Muscle layer of colon (tissue), 2 donors: ENCODE results near the gene DOCK3.
"Not testable (repeated sequence)": the region's sequence is repeated elsewhere in the genome, so short reads cannot be mapped to it uniquely, and the experiment has no call there.

Experiments used
- H3K27ac ChIP-seq: one replicate; pipeline ENCODE4 v1.7.0; 2013; ENCODE audit warnings: low read depth, mild to moderate bottlenecking, low read length, moderate library complexity
- H3K27me3 ChIP-seq, 2 donors: one replicate each; pipeline ENCODE4 v1.7.0; 2013; ENCODE audit warnings: low read length in 2 of 2, mild to moderate bottlenecking in 2 of 2; ENCODE audit not compliant: insufficient read depth in 2 of 2, control insufficient read depth in 1 of 2
- H3K36me3 ChIP-seq: one replicate; pipeline ENCODE4 v1.7.0; 2013; ENCODE audit warnings: mild to moderate bottlenecking, low read length; ENCODE audit not compliant: insufficient read depth
- H3K4me1 ChIP-seq: one replicate; pipeline ENCODE4 v1.7.0; 2013; ENCODE audit warnings: mild to moderate bottlenecking, low read length; ENCODE audit not compliant: insufficient read depth
- H3K4me3 ChIP-seq, 2 donors: one replicate each; pipeline ENCODE4 v1.7.0; 2013; ENCODE audit warnings: low read length in 2 of 2, low read depth in 1 of 2, mild to moderate bottlenecking in 1 of 2, moderate library complexity in 1 of 2
- H3K9ac ChIP-seq: one replicate; pipeline ENCODE4 v1.7.0; 2013; ENCODE audit warnings: low read length
- H3K9me3 ChIP-seq: one replicate; pipeline ENCODE4 v1.7.0; 2013; ENCODE audit warnings: mild to moderate bottlenecking, low read length
- donor health status: abdominal sarcoma.
- donor health status: Adenocarcinoma of cecum.

DOCK3 gene

DNA sequence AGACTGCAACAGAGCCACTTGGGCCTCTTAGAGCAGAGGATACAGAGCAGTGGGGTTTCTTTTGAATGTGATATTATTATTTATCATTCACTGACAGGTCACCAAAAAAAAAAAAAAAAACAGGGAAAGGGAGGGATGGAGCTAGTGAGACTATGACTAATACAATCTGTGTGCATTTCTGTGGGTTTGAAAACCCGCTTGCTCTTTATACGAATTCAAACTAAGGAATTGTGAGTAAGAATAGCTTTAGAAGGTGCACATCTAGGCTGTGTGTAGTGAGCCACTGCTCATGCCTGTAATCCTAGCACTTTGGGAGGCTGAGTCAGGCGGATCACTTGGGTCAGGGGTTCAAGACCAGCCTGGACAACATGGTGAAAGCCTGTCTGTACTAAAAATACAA, 523.8 kb downstream of the DOCK3 start:
- Histone ChIP-seq H3K9me3 (no peaks in the 10 kb centered on the region), H3K27me3 (no peaks in the 10 kb centered on the region), H3K4me1 (no peaks in the 10 kb centered on the region), H3K4me3 (no peak overlapping the region), H3K9ac (no peak overlapping the region), H3K36me3 (no peaks in the 10 kb centered on the region), H3K27ac (no peak overlapping the region)

DNA sequence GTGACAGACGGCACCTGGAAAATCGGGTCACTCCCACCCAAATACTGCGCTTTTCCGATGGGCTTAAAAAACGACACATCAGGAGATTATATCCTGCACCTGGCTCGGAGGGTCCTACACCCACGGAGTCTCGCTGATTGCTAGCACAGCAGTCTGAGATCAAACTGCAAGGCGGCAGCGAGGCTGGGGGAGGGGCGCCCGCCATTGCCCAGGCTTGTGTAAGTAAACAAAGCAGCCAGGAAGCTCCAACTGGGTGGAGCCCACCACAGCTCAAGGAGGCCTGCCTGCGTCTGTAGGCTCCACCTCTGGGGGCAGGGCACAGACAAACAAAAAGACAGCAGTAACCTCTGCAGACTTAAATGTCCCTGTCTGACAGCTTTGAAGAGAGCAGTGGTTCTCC, 524.6 kb downstream of the DOCK3 start:
- not testable (repeated sequence) for H3K4me3 ChIP-seq, H3K4me1 ChIP-seq, H3K9ac ChIP-seq, H3K27ac ChIP-seq, H3K36me3 ChIP-seq, H3K9me3 ChIP-seq, H3K27me3 ChIP-seq

DNA sequence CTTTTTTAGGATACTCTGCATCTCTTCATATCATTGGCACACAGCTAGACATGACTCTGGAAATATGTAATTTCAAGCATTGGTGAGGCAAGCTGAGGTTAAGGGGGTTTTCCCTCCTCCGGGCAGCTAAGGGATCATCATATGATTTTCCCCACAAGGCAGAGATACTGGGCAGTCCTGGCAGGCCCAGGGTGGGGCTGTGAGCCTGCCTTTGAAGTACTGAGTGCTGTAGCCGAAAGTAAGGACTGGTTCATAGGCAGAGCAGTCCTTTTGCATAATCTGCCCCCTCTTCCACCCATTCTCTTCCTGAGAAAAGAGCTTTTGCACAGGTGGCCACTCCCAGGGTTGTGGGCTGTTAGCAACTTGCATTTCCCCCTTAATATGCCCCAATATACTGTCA, 541.6 kb downstream of the DOCK3 start:
- Histone ChIP-seq H3K27me3 (no peaks in the 10 kb centered on the region), H3K9me3 (no peaks in the 10 kb centered on the region), H3K27ac (no peak overlapping the region), H3K36me3 (no peaks in the 10 kb centered on the region), H3K9ac (no peak overlapping the region), H3K4me1 (no peaks in the 10 kb centered on the region), H3K4me3 (no peak overlapping the region)

DNA sequence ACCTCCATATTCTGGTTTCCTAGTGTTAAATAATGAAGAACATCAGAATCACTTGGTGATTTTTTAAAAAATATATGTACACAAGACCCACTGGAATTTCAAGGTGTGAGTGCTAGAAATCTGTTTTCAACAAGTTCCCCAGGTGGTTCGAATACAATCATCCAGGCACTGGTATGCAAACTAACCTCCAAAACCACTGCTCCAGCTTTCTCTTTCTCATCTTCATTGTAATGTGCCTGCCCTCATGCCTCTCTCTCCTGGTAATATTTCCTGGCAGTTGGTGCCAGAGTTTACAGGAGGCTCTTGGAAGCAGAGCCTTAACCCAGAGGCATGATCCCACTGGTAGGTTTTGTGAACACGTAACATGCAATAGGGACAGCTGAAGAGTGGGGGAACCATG, 547.2 kb downstream of the DOCK3 start:
- no peaks in the 10 kb centered on the region for H3K9me3 ChIP-seq
- H3K4me1 ChIP-seq, result no peaks in the 10 kb centered on the region
- H3K9ac ChIP-seq, result no peak overlapping the region
- no peaks in the 10 kb centered on the region for H3K27me3 ChIP-seq
- no peaks in the 10 kb centered on the region for H3K36me3 ChIP-seq
- H3K4me3 ChIP-seq, result no peak overlapping the region
- no peak overlapping the region for H3K27ac ChIP-seq

DNA sequence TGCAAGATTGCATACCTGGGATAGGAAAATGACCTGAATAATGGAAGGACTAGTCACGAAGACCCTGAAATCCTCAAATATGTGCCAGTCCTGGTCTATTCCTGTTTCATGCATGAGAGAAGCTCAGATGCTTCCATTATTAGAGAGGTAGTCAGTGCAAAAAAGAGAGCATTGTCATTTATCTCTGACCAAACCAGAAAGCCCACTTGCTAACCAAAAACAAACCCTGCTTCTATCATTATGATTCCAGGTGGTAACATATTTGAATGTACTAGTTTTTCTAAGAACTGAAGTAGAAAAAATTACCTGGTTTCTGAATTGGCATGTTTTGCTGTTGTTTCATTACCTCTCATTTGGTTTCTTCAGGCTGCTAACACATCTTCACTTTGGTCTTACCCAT, 549.6 kb downstream of the DOCK3 start:
- no peaks in the 10 kb centered on the region for H3K36me3 ChIP-seq
- no peaks in the 10 kb centered on the region for H3K27me3 ChIP-seq
- H3K9me3 ChIP-seq, result no peaks in the 10 kb centered on the region
- H3K27ac ChIP-seq, result no peak overlapping the region
- H3K4me3 ChIP-seq, result no peak overlapping the region
- H3K4me1 ChIP-seq, result no peaks in the 10 kb centered on the region
- no peak overlapping the region for H3K9ac ChIP-seq

DNA sequence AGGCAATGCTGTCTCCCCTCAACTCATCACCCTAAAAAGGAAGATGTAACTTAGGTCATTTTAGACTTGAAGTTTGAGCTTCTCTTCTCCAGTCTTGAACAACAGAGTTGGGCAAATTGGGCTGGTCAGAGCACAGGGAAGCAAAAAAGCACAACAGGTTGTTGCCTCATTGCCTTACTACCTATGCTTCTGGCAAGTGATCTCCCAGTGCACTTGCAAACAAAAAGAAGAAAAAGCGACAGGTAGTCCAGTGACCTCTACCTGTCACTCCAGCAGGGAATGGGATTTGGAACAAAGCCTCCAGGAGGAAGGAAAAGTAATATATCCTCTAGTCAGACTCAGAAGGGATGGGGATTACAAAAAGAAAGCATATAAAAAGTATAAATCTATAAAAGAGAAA, 550.1 kb downstream of the DOCK3 start:
- no peak overlapping the region for H3K9ac ChIP-seq
- no peaks in the 10 kb centered on the region for H3K4me1 ChIP-seq
- H3K36me3 ChIP-seq, result no peaks in the 10 kb centered on the region
- H3K27me3 ChIP-seq, result no peaks in the 10 kb centered on the region
- no peak overlapping the region for H3K4me3 ChIP-seq
- H3K27ac ChIP-seq, result no peak overlapping the region
- no peaks in the 10 kb centered on the region for H3K9me3 ChIP-seq

DNA sequence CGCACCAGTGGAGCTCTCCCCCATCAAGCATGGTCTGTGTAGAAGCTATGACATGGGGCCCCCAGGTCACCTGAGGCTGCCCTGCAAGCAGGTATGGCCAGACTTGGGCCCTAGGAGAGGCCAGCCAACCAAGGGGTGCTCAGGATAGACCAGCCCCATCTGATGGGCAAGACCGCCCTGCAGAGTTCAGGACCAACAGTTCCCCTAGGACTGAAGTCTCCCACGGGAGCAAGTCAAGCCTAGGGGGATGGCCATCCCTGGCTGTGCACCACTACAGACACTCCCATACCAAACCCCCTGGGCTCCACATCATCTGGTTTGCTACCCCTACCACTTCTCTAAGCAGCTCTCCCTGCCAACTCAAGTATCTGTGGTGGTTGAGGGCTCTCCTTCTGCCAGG, 568.2 kb downstream of the DOCK3 start:
- no peak overlapping the region for H3K4me3 ChIP-seq
- no peaks in the 10 kb centered on the region for H3K27me3 ChIP-seq
- no peaks in the 10 kb centered on the region for H3K4me1 ChIP-seq
- no peak overlapping the region for H3K27ac ChIP-seq
- H3K9me3 ChIP-seq, result no peaks in the 10 kb centered on the region
- H3K9ac ChIP-seq, result no peak overlapping the region
- H3K36me3 ChIP-seq, result no peaks in the 10 kb centered on the region

DNA sequence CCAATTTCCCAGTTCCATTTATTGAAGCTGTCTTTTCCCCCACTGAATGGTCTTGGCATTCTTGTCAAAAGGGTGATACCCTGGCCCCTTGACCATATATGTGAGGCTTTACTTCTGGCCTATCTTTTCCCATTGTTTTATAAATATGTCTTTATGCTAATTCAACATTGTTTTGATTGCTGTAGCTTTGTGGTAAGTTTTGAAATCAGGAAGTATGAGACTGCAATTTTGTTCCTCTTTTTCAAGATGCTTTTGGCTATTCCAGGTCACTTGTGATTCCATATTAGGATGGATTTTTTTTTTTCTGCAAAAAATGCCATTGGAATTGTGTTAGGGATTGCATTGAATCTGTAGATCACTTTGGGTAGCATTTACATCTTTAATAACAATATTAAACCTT, 569.2 kb downstream of the DOCK3 start:
- Histone ChIP-seq H3K27ac (no peak overlapping the region), H3K9me3 (no peaks in the 10 kb centered on the region), H3K9ac (no peak overlapping the region), H3K27me3 (no peaks in the 10 kb centered on the region), H3K4me3 (no peak overlapping the region), H3K36me3 (no peaks in the 10 kb centered on the region), H3K4me1 (no peaks in the 10 kb centered on the region)

DNA sequence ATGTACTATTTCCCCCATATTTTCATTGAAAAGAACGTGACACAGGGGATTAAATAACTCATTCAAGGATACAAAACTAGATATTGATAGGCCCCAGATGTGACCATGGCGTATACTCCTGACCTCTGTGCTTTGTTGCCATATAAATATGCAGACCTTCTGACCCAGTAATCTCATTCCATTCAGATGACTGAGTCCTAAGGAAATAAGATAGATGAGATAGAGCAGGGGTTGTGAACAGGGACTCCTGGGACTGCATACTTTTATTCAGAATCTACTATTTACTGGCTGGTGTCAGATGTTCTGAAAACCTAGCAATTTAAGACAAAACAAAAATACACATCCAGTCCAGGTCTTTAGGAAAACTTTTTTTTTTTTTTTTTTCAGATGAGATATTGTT, 571.1 kb downstream of the DOCK3 start:
- Histone ChIP-seq H3K27me3 (no peaks in the 10 kb centered on the region), H3K27ac (no peak overlapping the region), H3K9me3 (no peaks in the 10 kb centered on the region), H3K9ac (no peak overlapping the region), H3K4me3 (no peak overlapping the region), H3K36me3 (no peaks in the 10 kb centered on the region), H3K4me1 (no peaks in the 10 kb centered on the region)

DNA sequence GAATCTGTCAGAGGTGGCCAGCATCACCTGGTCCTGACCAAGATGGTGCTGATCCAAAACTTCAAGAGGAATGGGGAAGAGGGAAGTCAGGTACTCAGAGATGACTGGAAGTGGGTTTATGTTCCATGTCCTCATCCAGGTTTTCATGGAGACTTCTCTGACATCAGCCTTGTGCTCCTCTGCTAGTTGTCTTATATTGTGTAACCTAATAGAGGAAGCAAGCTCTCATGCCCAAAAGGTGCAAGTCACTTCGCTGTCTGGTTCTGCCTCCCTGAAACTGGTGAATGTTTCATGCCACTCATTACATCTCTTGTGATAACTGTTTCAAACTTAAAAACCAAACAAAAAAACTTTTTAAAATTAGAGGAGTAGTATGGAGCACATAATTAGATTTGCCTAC, 583.1 kb downstream of the DOCK3 start:
- Histone ChIP-seq H3K4me1 (no peaks in the 10 kb centered on the region), H3K36me3 (no peaks in the 10 kb centered on the region), H3K27me3 (no peaks in the 10 kb centered on the region), H3K4me3 (no peak overlapping the region), H3K9ac (no peak overlapping the region), H3K27ac (no peak overlapping the region), H3K9me3 (no peaks in the 10 kb centered on the region)

DNA sequence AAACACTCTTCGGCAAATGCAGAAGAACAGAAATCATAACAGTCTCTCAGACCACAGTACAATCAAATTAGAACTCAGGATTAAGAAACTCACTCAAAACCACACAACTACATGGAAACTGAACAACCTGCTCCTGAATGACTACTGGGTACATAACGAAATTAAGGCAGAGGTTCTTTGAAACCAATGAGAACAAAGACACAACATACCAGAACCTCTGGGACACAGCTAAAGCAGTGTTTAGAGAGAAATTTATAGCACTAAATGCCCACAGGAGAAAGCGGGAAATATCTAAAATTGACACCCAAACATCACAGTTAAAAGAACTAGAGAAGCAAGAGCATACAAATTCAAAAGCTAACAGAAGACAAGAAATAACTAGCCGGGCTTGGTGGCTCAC, 589.4 kb downstream of the DOCK3 start:
- H3K27ac ChIP-seq, H3K4me1 ChIP-seq, H3K27me3 ChIP-seq, H3K36me3 ChIP-seq, H3K4me3 ChIP-seq, H3K9me3 ChIP-seq, H3K9ac ChIP-seq: not testable (repeated sequence)

DNA sequence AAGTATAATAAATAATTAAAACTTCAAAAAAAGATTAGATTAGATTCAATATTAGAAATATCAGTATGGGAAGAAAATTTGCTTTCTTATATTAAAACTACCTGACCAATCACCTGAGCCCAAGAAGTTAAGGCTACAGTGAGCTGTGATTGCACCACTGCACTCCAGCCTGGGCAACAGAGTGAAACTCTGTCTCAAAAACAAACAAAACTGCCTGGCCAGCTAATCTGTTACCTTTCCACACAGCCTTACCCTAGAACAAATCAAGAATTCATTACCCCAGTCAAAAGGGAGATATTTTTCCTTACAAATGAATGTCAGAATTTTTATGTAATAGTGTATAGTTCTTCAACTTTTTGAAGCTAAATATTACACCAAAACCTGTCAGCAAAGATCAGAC, 593.4 kb downstream of the DOCK3 start:
- H3K4me3 ChIP-seq, result no peak overlapping the region
- no peaks in the 10 kb centered on the region for H3K4me1 ChIP-seq
- H3K9me3 ChIP-seq, result no peaks in the 10 kb centered on the region
- H3K9ac ChIP-seq, result no peak overlapping the region
- no peak overlapping the region for H3K27ac ChIP-seq
- no peaks in the 10 kb centered on the region for H3K36me3 ChIP-seq
- no peaks in the 10 kb centered on the region for H3K27me3 ChIP-seq

DNA sequence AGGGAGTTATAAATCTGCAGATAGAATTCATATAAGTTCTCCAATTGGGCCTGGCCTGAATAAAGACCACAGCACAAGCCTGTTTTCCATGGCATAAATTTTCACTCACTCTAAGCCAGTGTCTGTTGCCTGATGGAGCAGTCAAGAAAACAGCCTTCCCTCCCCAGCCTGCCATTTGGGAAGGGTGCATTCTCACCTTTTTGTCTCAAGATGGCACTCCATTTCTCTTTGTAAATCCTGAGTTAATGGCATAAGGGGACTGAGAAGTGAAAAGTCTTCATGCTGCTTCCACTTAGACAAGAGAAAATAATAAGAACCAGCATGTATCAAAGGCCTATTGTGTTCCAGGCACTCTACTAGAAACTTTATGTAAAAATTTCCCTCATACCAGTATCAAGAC, 594.7 kb downstream of the DOCK3 start:
- Histone ChIP-seq H3K9me3 (no peaks in the 10 kb centered on the region), H3K9ac (no peak overlapping the region), H3K36me3 (no peaks in the 10 kb centered on the region), H3K27me3 (no peaks in the 10 kb centered on the region), H3K27ac (no peak overlapping the region), H3K4me3 (no peak overlapping the region), H3K4me1 (no peaks in the 10 kb centered on the region)
